ENCODE data around the gene ARMC8. TPM values are rescaled to one million over a fixed set of nuclear protein-coding genes. Genes with fewer than 3 reads are reported as not detected.
A peak's percentile ranks its signal among the peaks of the same experiment; 100 is the strongest.

ARMC8 gene
- total and polyA plus RNA-seq, 3 donors from 2014 or later: 39.5 to 57.2 (median 53.4) TPM

DNA sequence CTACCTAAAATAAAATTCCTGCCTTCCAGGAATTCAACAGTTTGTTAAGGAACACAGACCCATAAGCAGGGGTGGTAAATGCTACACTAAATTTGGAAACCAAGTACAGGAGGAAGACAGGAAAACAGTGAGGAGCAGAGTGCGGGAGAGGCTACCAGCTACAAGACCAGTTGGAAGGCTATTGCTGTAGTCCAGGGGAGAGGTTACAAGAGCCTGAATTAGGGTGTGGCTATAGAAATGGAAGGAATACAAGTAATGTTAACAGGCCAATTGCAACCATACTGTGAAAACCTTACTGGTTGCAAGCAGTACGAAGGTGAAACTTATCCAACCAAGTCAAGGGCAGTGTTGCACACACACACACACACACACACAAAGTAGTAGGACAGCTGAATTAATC, 880 bp upstream of the ARMC8 start:
- TF ChIP-seq, protein P1, sequence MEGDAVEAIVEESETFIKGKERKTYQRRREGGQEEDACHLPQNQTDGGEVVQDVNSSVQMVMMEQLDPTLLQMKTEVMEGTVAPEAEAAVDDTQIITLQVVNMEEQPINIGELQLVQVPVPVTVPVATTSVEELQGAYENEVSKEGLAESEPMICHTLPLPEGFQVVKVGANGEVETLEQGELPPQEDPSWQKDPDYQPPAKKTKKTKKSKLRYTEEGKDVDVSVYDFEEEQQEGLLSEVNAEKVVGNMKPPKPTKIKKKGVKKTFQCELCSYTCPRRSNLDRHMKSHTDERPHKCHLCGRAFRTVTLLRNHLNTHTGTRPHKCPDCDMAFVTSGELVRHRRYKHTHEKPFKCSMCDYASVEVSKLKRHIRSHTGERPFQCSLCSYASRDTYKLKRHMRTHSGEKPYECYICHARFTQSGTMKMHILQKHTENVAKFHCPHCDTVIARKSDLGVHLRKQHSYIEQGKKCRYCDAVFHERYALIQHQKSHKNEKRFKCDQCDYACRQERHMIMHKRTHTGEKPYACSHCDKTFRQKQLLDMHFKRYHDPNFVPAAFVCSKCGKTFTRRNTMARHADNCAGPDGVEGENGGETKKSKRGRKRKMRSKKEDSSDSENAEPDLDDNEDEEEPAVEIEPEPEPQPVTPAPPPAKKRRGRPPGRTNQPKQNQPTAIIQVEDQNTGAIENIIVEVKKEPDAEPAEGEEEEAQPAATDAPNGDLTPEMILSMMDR (IDR thresholded peaks at IDR 0.05): no peak
- TF ChIP-seq POLR2A (IDR thresholded peaks at IDR 0.05): no peak
- H3K27ac ChIP-seq: peak overlapping the region in 1 of 2 donors; percentile 95
- H3K4me1 ChIP-seq: peaks cover 4% of the 10 kb centered on the region
- no peaks in the 10 kb centered on the region for H3K9me3 ChIP-seq
- H3K36me3 ChIP-seq (ENCODE audit: low read depth, missing control alignments): no peaks in the 10 kb centered on the region
- WGBS, 2 donors: 55 to 66% methylated on average over 2 of the region's 2 CpGs
- intact Hi-C loops (cut with DNase I; ENCODE audit: low total_unique reads): no loop called here
- DNase-seq: no peak
- peak overlapping the region; percentile 81 to 91 for H3K4me3 ChIP-seq
- no peaks in the 10 kb centered on the region for H3K27me3 ChIP-seq

DNA sequence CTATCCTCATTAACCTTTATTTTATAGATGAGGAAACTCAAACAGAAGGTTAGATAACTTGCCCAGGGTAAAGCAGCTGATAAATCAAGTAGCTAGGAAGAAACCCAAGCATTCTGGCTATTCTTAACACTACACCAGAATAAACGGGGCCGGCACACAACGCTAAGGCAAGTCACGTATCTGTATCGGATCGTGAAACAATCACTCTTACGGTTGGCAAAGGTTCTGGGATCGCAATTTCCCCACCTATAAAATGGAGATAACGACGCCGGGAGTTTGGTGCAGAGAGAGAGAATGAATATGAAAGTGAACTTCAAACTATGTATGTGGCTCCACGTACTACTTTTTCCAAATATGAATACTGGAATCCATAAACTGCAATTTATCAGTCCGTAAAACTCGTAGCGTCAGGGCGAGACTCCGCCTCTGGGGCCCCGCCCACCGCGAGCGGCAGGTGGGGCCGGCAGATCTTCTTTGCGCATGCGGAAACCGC, 252 bp upstream of the ARMC8 start:
- peak; percentile 94 for DNase-seq
- peak; percentile 13 for TF ChIP-seq POLR2A (IDR thresholded peaks at IDR 0.05)
- TF ChIP-seq, protein P1 (IDR thresholded peaks at IDR 0.05): no peak
- H3K36me3 ChIP-seq (ENCODE audit: low read depth, missing control alignments): no peaks in the 10 kb centered on the region
- 0 to 1% methylated on average over 24 to 25 of the region's 25 CpGs for WGBS, 2 donors
- intact Hi-C loops (cut with DNase I; ENCODE audit: low total_unique reads): no loop called here
- no peaks in the 10 kb centered on the region for H3K27me3 ChIP-seq
- peaks cover 4% of the 10 kb centered on the region for H3K4me1 ChIP-seq
- peak overlapping the region; percentile 92 to 95 for H3K27ac ChIP-seq
- H3K9me3 ChIP-seq: no peaks in the 10 kb centered on the region
- peak overlapping the region; percentile 81 to 91 for H3K4me3 ChIP-seq

DNA sequence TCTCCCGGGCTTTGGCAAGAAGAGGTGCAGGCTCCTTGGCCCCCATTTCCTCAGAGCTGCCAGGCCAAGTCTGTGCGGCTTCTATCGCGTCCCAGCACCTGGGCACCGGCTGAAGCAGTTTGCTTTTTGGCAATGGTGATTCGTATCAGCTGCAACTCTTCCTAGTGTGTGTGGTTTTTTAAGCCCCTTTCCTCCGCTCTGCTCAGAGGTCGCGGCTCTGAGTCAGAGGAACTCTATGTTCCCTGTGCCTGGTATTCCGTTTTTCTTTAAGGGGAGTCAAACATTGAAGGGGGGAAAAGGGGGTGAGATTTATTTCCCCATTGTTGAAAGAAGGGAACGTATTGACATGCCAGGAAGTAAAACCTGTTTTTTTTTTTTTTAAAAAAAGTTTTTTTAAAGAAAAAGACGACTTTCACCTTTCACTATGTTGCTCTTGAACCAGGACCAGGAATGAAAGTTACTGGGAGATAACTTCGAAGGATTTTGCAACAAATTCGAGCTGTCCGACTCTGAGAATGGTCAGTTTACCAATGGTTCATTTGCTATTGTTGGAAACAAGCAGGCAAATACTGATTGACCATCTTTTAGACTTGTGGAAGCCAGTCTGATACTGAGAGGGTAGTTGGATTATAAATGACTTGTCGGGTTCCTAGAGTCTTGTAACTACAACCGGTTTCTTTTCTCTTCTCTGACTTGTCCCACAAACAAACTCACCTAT, 1.1 kb downstream of the ARMC8 start:
- H3K36me3 ChIP-seq (ENCODE audit: low read depth, missing control alignments): no peaks in the 10 kb centered on the region
- peak overlapping the region; percentile 92 to 95 for H3K27ac ChIP-seq
- DNase-seq: no peak
- WGBS, 2 donors: 4 to 5% methylated on average over 17 of the region's 17 CpGs
- no peak for TF ChIP-seq POLR2A (IDR thresholded peaks at IDR 0.05)
- TF ChIP-seq, protein P1 (IDR thresholded peaks at IDR 0.05): no peak
- H3K9me3 ChIP-seq: no peaks in the 10 kb centered on the region
- H3K4me3 ChIP-seq: peak overlapping the region; percentile 81 to 91
- intact Hi-C loops (cut with DNase I; ENCODE audit: low total_unique reads): no loop called here
- no peaks in the 10 kb centered on the region for H3K27me3 ChIP-seq
- H3K4me1 ChIP-seq: peaks cover 4% of the 10 kb centered on the region

DNA sequence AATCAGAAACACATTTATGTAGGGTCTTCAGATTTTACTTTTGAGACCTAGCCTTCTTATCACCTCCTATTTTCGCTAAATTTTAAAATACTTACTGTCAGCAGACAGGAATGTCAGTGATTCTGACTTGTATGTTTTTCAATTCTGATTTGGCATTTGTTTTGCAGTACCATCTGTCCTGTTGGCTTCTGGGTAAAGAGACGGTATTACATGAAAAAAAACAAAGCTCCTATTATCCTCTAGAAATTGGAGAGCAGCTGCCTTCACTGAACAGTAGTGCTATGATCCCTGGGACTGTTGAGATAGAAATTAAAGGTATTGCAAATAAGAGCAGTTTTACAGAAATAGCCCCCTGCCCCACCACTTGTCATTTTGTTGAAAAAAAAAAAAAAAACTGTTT, 8.4 kb downstream of the ARMC8 start:
- H3K4me1 ChIP-seq: no peaks in the 10 kb centered on the region
- H3K9me3 ChIP-seq: no peaks in the 10 kb centered on the region
- H3K36me3 ChIP-seq (ENCODE audit: low read depth, missing control alignments): no peaks in the 10 kb centered on the region
- H3K27me3 ChIP-seq: no peaks in the 10 kb centered on the region
- 71 to 78% methylated on average over 2 of the region's 2 CpGs for WGBS, 2 donors
- H3K27ac ChIP-seq: no peak overlapping the region
- intact Hi-C loops (cut with DNase I; ENCODE audit: low total_unique reads): no loop called here
- no peak overlapping the region for H3K4me3 ChIP-seq
- TF ChIP-seq POLR2A (IDR thresholded peaks at IDR 0.05): no peak
- TF ChIP-seq, protein P1 (IDR thresholded peaks at IDR 0.05): no peak
- DNase-seq: no peak

DNA sequence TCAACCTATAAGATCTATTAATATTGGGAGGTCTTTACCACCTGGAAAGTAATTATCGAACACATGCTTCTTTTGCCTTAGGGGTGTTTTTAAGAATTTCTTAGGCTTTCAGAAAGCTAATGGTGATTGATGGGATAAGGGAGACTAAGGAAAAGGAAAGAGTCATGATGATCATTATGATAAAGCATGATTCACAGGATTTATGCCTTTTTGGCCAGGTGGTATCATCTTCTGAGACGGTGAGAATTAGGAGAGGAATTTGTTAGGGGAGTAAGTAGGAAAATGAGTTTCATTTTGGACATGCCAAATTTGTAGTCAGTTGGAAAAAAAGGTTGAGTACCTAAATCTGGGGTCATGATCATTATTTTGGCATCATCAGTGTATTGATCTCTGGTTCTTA, 8.9 kb downstream of the ARMC8 start:
- intact Hi-C loops (cut with DNase I; ENCODE audit: low total_unique reads): no loop called here
- H3K4me3 ChIP-seq: no peak overlapping the region
- no peaks in the 10 kb centered on the region for H3K4me1 ChIP-seq
- TF ChIP-seq, protein P1 (IDR thresholded peaks at IDR 0.05): no peak
- no peak for TF ChIP-seq POLR2A (IDR thresholded peaks at IDR 0.05)
- H3K27ac ChIP-seq: no peak overlapping the region
- DNase-seq: no peak
- no peaks in the 10 kb centered on the region for H3K9me3 ChIP-seq
- no peaks in the 10 kb centered on the region for H3K36me3 ChIP-seq (ENCODE audit: low read depth, missing control alignments)
- H3K27me3 ChIP-seq: no peaks in the 10 kb centered on the region
- 91 to 94% methylated on average over 2 of the region's 2 CpGs for WGBS, 2 donors
